HG03135 (cell line): ENCODE results near the gene RBM45.
"Not testable (repeated sequence)": the region's sequence is repeated elsewhere in the genome, so short reads cannot be mapped to it uniquely, and the experiment has no call there.

Experiments used
- ATAC-seq: cut with Tn5 transposase; IDR thresholded peaks from one replicate; pipeline ENCODE4 v1.9.1; 2021; ENCODE audit warnings: mild to moderate bottlenecking, moderate library complexity; ENCODE audit not compliant: unreplicated experiment

RBM45 gene

DNA sequence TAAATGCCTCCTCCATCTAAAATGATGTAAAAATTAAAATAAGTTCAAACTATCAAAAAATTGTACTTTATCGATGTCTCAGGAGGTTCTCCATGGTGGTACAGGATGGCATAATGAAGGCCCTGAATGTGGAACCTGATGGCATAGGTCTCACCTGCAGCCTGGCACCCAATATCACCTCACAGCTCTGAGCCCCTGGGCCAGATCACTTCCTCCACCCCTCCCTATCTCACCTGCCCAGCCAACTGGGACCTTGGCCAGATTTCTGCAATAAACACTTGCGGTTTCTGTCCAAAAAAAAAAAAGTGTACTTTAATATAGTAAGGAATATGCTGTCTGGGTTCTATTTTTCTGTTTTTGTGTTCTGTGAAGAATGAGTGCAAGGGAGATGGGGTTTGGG is 6.7 kb upstream of the RBM45 start:
- ATAC-seq: no peak

DNA sequence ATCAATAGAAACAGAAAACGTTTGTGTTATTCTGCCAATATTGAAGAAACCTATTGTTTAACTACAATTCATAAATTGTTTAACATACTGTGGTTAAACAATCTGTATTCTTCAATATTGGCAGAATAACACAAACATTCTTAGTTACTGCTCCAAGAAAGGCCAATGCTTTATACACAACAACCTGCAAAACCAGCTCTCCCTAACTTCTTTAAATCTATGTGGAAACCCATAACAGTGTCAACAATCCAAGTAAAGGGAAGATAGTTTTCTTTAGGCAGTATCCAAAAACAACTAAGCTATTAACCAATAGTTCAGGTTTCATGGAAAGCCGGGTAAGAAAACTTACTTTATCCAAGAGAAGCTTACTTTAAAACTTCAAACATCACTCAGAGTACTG is 6.2 kb upstream of the RBM45 start:
- ATAC-seq: no peak

DNA sequence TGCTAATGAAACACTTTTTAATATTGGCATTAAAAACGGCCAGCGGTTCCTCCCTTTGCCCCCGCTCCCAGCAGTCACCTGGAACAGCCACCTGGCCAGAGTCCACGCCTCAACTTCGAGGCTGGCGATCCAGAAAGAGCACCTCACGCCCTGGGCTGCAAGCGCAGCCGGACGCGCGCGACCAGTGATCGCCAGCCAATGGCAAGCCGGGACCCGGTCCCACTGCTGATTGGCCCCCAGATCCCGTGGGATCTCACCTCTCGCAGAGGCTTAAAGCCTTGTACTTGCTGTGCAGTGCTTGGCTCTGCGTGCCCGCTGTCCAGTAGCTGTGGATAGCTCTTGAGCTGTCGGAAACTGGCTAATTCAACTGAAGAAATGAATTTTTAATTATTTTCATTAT is 4.1 kb upstream of the RBM45 start:
- ATAC-seq: no peak

DNA sequence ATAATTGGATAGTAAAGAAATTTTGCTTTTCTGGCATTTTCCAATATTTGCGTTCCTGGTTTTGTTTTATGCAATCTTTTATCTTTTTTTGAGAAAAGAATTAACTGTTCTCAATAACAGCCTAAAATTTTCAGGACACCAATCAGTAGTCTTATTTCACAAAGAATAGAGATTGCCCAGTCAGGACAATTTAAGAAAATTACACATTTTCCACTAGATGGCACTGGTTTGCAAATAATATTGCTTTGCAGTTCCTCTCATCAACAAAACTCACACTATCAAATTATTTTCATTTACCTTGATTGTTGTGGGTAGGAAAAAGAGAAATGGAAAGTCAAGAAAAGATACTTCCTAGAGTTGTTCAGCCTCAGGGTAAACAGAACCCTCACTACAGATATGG is 2.4 kb upstream of the RBM45 start:
- no peak for ATAC-seq

DNA sequence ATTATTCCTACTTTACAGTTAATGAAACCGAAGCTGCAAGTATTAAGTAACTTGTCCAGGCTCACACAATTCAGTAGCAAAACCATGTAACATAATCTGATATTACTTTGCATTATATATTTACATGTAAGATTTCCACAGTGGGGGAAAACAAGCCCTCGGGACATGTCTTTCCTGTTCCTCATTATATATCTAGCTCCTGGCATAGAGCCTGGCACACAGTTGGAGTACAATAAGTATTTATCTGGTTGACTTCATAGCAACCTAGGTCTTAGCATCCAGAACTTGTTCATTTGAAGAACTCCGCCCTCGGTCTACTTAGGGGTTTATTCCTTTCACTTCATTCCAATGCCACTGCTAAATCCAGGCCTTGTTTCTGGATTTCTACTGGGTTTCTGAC is 1.6 kb upstream of the RBM45 start:
- ATAC-seq: no peak

DNA sequence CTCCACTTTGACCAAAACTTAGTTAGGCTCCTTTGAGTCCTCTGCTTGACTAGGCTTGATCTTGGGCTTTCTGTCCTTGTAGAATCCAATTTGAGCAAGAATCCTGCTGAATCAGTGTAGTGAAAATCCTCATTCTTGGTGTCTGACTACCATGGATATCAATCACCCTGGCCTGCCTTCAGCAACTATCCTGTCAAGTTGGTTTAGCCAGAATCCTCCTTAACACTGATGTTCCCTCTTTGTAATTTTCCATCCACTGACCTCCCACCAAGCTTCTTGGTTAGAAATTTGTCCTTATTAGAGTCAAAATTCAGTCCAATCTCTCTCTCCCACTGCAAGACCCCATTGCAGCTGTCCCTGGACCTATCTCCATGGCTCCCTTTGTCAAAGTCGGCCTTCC is 494 bp upstream of the RBM45 start:
- ATAC-seq: no peak

DNA sequence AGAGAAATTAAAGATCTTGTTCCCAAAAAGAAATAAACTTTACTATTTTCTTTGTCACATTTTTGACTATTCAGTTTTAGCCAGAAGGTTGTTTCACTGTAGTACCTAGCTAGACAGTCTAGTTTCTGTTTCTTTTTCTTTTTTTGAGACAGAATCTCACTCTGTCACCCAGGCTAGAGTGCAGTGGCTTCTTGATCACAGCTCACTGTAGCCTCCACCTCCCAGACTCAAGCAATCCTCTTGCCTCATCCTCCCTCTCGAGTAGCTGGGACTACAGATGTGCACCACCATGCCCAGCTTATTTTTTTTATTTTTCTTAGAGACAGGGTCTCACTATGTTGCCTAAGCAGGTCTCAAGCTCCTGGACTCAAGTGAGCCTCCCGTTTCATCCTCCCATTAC is 2.2 kb downstream of the RBM45 start:
- peak; percentile 37 for ATAC-seq

DNA sequence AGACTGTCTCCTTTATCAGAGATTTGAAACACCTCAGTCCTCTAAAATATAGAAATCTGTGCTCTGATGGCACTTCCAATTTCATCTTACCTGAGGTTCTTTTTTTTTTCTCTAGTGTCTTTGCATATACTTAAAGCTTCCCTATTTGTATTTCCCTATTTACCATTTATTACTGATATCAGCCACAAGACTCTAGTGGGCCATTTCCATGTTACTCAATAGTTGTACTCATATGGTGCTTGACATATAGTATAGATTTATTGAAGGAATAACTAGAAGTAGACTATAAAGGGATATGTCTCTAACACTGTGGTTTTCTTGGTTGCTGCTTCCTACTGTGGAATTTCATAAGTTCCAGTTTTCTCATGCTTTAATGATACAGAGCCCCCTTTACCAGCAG is 3.0 kb downstream of the RBM45 start:
- ATAC-seq: no peak

DNA sequence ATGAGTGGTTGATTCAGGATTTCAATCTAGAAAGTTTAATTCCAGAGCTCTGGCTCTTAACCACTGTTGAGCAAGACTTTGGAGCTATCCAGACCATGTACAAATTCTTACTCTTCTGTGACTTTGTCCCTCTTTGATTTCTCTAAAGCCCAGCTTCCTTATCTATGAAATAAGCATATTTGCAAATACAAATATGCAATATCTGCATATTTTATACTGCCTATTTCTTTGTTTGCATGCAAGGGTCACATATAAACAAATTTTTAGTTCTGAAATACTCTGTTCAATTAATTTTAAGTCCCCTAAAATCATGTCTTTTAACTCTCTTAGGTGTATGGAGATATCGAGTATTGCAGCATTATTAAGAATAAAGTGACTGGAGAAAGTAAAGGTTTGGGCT is 5.5 kb downstream of the RBM45 start:
- no peak for ATAC-seq

DNA sequence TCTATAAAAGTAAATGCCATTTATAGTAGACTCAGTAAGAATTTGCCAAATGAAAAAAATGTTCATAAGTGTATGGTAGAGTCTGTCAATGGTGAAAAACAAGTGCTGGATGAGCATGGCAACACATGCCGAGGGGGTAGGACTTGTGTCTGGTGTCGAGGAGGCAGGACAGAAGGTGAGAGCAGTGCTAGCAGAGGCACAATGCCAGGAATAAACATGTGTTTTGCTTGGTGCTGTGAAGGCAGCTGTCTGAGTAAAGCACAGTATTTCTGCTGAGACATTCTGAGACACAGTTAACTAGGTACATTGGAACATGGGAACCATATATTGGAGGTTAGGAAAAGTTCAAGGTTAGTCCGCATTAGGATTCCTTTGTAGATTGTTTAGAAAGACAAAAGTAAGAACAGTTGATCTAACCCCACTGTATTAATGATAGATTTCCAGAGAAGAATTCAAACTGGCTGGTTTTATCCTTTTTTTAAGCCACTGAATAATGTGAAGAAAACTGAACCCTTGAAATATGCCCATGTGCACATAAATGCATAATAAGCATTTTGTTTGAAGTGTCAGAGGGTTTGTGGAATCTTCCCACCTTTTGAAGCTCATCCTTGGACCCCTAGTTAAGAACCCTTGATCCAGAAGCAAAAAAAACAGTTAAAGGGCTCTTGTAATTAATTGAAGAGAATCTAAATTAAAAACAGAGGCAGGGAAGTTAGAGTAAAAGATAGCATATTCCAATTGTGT is 7.1 kb downstream of the RBM45 start:
- no peak for ATAC-seq

DNA sequence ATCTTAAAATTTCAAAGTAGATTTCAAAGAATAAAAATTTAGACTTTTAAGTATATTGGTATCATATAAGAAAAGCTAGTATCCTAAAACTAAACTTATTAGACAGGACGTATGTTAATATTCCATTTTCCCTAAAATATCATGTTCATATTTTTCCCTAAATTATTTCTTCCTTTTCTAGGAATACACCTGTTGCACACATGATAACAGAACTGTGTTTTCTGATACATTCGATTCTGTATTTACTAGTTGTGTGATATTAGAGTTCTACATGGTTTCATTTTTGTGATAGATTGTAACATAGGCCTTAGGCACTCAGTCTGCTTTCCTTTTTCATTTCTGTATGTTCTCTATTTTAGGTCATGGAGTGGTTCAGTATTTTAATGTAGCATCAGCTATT is 10.9 kb downstream of the RBM45 start:
- no peak for ATAC-seq

DNA sequence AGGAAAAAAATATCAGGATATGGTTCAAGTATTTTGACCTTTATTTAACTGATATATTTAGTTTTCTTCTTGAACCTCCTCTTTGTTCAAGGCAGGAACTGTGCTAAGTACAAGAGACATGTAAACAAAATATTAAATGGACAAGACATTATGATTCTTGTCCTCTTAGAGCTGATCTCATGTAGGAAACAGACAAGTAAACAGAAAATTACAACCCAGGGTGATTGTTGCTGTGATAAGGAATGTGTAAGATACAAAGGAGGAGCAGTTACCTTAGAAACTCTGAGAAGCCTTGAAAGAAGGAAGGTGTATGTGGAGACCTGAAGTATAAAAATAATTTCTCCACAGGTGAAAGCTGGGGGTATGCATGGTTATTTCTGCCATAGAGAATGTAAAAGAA is 12.9 kb downstream of the RBM45 start:
- ATAC-seq: no peak

DNA sequence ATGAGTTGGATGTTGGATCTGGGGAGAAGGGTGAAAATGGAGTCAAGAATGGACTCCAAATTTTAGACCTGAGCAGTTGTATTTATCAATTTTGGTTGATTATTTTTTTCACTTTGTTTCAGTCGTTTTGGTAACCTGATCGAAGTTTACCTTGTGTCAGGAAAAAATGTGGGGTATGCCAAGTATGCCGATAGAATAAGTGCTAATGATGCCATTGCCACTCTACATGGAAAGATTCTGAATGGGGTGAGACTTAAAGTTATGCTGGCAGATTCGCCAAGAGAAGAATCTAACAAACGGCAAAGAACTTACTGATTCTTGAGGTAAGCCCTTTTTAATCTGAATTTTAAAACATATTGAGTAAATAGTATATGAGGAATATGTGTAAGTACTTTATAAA is 13.6 kb downstream of the RBM45 start:
- no peak for ATAC-seq

DNA sequence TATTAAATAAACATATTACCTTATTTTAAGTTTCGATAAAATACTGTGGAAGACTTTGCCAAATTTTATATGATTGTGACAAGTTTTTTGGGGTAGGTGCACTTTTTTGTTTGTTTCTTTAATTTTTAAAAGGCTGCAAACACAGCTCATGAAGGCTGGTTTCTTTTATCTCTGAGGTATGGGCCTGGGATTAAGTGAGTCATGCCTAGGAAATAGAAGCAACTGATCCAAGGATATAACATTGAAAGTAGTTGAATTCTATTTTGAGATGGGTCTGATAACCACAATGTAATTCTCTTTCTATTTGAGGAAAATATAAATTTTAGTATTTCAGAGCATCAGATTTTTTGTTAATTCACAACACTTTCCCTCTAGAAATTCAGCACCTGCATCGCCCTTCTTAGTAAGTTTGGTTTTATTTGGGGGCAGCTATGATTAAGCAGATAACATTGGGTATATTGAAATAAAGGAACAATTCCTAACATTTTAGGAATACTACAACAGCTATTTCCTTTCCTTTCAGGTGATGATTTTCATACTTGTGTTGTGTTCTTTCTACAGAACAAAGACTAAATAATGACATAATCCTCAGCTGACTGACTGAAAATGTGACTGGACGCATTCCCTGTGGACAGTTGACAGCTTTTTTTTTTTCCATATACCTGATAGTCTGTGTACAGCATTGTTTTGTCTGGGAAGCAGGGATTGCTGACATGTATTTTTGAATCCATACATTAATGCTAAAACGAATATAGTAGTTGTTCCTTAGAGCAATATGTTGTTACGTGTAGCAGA is 16.8 kb downstream of the RBM45 start:
- ATAC-seq: no peak

DNA sequence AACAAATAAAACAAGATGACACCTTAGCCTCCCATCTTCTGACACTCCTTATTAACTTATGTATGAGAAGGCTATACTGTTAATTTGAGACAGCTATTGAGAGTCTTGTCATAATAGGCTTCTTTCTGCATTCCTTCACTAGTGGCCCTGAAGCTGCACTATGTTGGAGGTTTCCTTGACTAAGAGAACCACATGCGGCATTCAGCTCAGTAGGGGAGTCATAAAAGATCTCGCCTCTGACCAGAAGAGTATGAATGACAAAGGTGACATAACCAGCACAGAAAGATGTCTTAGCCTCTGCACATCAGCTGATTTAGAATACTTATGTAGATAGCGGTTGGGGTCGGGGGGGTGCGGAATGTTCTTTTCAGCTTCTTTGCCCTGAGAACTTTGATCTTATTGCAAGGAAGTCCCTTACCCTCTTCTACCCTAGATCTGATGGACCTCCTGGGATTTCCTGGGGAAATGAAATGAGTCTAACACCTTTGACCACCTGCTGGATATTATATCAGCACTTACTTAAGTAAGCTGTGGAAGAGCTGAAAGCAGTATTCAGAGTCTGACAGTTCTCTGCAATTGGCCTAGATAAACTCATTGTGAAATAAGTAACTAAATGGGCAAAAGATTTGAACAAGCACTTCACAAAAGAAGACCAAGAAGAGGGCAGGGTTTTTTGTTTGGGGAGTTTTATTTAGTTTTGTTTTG is 24.2 kb downstream of the RBM45 start:
- no peak for ATAC-seq

DNA sequence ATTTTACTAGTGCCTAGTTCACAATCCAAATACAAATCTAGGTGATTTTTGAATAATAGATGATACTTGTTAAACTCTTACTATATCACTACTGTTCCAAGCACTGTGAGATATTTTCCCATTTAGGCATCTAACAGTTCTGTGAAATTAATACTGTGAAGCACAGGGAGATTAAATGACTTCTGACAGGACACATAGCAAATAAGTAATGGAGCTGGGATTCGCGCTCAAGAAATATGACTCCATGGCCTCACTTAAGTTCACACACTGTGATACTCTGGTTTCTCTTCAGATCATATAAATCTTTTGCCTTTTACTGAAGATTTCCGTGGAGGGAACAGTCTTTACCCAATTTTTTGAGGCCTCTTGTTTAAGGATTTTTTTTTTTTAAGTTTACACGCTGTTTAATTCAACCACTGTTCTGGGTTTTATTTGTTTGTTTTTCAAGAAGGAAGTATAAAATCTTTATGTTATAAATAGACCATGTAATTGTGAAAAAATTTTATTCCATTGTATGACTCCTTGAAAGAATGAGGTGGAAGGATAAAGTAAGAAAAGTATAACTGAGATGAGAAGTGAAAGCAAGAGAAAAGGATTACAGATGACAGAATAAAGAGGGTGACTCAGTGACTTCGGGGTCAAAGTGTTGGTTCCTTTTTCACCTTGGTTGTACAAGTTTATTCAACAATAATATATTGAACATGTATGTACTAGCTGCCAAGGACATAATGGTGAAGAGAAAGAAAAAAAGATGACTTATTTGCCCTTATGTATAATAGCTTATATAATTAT is 30.2 kb downstream of the RBM45 start:
- ATAC-seq: no peak

DNA sequence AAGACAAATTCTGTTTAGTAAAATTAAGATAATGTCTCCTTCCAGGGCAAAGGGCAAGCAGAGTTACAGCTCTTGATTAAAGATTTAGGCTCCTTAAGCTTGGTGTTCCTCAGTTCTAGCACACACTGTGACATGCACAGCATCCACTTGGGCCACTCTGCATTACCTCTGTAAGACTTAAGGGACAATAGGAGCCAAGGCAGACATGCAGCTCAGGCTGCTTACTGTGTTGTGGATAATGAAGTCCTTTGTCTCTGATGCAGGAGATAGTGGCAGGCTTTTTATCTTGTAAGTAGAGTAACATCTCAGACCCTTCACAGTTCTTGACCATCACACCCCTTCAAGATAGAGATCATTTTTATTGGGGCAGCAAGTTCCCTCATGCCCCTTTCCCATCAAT is 31.2 kb downstream of the RBM45 start:
- ATAC-seq: no peak

DNA sequence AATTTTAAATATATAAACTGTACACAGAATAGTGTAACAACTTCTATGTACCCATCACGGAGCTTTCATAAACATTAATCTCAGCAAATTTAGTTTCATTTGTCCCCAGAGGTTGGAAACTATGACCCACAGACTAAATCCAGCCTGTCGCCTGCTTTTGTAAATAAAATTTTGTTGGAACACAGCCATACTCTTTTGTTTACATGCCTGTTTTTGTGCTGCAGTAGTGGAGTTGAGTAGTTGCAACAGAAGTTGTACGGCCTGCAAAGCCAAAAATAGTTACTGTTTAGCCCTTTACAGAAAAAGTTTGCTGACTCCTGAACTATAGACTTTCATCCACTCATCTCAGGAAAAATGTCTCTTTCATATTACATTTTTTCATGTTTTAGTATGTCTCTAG is 39.8 kb downstream of the RBM45 start:
- no peak for ATAC-seq

DNA sequence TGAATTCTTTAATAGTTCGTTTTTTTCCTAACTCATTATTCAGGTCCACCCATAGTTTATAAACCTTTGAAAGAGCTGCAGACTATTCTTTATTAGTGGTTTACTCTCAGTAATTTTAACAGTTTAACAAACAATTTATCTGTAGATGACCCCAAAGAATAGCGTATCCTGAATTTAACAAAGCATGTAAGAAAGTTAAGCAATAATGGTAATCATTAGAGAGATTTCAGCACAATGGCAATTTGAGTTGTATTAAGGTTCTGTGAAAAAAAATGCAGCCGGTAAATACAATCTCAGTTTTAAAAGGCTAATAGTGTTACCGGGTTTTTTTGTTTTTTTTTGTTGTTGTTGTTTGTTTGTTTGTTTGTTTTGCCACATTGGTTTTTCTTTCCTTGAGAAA is 40.3 kb downstream of the RBM45 start:
- no peak for ATAC-seq

DNA sequence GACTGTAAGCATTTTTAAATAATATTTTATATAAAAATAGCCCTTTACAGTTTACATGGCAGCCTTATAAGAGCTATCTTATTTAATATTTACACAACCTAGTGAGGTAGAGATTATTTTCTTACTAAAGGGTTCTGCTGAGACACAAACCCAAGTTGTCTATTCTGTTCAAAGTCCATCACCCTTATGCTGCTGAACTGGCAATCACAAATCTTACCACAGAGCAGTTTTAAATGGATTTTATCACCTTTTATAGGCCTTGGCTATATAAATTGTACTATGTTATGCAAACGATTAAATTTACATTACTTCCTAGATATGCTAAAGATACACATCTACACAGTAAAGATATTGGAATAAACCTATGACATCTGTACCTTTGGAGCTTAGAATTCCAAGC is 40.7 kb downstream of the RBM45 start:
- ATAC-seq: no peak

DNA sequence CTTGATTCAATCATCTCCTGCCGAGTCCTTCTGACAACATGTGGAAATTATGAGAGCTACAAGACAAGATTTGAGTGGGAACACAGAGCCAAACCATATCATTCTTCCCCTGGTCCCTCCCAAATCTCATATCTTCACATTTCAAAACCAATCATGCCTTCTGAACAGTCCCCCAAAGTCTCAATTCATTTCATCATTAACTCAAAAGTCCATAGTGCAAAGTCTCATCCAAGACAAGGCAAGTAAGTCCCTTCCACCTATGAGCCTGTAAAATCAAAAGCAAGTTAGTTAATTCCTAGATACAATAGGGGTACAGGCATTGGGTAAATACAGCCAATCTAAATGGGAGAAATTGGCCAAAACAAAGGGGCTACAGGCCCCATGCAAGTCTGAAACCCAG is 41.6 kb downstream of the RBM45 start:
- ATAC-seq: not testable (repeated sequence)
